Measurements from ENCODE around the gene TIMM10. TPM values are rescaled to one million over a fixed set of nuclear protein-coding genes. Genes with fewer than 3 reads are reported as not detected.
"Not testable (repeated sequence)": the region's sequence is repeated elsewhere in the genome, so short reads cannot be mapped to it uniquely, and the experiment has no call there.

TIMM10 gene
- total RNA-seq, 2 experiments from 2014 or later = 44.0 to 48.1 TPM

DNA sequence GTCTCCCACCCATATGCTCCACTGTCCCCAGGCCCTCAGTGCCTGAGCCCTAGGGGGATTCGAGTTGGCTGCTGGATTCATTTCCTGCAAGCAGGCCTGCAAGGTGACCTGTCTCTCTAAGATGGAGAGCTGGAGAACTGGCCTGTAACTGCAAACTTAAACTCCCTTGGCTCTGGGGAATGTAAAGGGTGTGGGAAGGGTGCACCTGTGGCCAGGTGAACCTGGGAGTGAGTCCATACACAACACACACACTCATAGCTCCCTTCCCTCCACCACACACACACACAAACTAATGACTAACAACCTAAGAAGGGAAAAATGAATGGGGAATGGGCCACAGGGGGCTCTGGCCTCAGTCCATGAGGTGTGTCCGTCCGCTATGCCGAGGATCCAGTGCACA is 21.4 kb upstream of the TIMM10 start:
- Mint-ChIP-seq H3K36me3 (peaks cover 37% of the 10 kb centered on the region), H3K4me1 (peaks cover 25% of the 10 kb centered on the region), H3K27ac (no peak overlapping the region), H3K27me3 (no peaks in the 10 kb centered on the region), H3K9me3 (no peaks in the 10 kb centered on the region), H3K4me3 (no peak overlapping the region)
- ATAC-seq (ENCODE audit: low read depth) (no peak), DNase-seq (no peak)
- POLR2A ChIA-PET = no interaction called here

DNA sequence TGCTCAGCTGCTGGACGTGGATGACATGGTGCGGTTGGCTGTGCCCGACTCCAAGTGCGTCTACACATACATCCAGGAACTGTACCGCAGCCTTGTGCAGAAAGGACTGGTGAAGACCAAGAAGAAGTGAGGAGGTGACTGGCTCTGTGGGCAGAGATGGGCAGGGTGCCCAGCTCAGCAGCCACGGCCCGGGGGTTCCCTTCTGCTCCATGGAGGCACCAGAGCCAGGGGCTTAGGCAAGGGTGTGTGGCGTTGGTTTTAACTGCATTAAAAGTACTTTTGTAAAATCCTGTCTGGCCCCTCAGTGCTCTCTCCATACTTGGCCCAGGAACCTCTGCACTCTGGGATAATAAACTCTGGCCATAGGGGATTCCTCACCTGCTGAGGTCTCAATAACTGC is 19.4 kb upstream of the TIMM10 start:
- no peaks in the 10 kb centered on the region for H3K9me3 Mint-ChIP-seq
- H3K4me3 Mint-ChIP-seq = no peak overlapping the region
- no peak for ATAC-seq (ENCODE audit: low read depth)
- peaks cover 32% of the 10 kb centered on the region for H3K36me3 Mint-ChIP-seq
- POLR2A ChIA-PET = interaction anchor here (0.5 to 1.0 kb wide), 2 partner anchors 16 to 94 kb away, joined by 3 to 4 read pairs; no protein-coding TSS in a partner anchor
- peaks cover 23% of the 10 kb centered on the region for H3K4me1 Mint-ChIP-seq
- no peaks in the 10 kb centered on the region for H3K27me3 Mint-ChIP-seq
- no peak for DNase-seq
- H3K27ac Mint-ChIP-seq = peak overlapping the region; percentile 50

DNA sequence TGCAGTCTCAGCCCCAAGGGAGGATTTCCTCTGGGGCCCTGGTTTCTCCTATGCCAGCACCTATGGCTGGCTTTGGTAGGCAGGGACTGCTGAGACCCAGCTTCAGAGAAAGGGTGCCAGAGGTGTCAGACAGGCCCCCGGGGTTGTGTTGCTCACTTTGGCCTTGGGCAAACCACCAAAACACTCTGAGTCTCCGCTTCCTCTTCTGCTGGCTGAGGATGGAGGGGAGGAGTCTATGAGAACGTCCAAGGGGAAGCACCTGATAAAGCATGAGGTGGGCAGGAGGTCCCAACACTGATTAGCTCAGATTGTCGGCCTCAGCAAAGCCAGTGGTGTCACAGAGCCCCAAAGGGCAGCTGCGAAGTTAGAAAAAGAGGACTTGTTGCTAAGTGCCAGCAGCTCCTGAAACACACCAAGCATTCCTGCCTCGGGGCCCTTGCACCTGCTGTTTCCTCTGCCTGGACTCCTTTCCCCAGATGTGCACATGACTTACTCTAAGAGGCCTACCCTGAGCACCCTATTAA is 17.4 kb upstream of the TIMM10 start:
- H3K27me3 Mint-ChIP-seq = no peaks in the 10 kb centered on the region
- H3K4me3 Mint-ChIP-seq = no peak overlapping the region
- POLR2A ChIA-PET = no interaction called here
- H3K27ac Mint-ChIP-seq = peak overlapping the region; percentile 66
- no peaks in the 10 kb centered on the region for H3K9me3 Mint-ChIP-seq
- peaks cover 22% of the 10 kb centered on the region for H3K36me3 Mint-ChIP-seq
- DNase-seq (no peak), ATAC-seq (ENCODE audit: low read depth) (peak; percentile 69)
- peaks cover 25% of the 10 kb centered on the region for H3K4me1 Mint-ChIP-seq

DNA sequence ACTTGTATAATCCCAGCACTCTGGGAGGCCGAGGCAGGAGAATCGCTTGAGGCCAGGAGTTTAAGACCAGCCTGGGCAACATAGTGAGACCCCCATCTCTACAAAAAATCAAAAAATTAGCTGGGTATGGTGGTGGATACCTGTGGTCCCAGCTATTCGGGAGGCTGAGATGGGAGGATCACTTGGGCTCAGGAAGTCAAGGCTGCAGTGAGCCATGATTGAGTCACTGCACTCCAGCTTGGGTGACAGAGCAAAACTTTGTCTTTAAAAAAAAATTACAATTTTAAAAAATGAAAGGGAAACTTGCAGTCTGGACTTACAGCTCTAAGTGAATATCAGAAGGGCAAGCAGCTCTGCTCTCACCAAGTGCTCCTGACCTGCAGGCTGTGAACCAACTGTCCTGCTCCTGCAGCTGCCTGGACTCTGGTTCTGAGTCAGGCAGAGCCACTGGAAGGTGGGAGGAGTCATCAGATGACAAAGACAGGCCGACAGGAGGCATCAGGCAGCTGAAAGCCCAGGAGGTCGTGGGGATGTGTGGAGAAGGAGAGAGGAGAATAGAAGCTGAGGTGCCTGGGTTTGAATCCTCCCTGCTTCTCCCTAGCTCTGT is 16.4 kb upstream of the TIMM10 start:
- Mint-ChIP-seq H3K36me3 (peaks cover 17% of the 10 kb centered on the region), H3K4me1 (peaks cover 26% of the 10 kb centered on the region), H3K27me3 (no peaks in the 10 kb centered on the region), H3K9me3 (no peaks in the 10 kb centered on the region), H3K27ac (peak overlapping the region; percentile 66), H3K4me3 (no peak overlapping the region)
- POLR2A ChIA-PET = no interaction called here
- ATAC-seq (ENCODE audit: low read depth) (no peak), DNase-seq (no peak)

DNA sequence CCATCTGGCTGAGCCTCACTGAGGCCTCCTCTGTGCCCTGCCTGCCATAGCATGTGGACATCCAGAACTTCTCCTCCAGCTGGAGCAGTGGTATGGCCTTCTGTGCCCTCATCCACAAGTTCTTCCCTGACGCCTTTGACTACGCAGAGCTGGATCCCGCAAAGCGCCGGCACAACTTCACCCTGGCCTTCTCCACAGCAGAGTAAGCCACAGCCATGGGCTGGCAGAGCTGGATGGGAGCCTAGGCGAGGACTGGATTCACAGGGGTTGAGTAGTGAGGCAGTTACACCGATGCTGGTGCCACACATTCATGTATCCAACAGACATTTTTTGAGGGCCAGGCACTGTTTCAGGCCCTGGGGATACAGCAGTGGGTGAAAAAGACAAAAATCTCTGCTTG is 15.9 kb upstream of the TIMM10 start:
- H3K9me3 Mint-ChIP-seq = no peaks in the 10 kb centered on the region
- no peak overlapping the region for H3K4me3 Mint-ChIP-seq
- DNase-seq (no peak), ATAC-seq (ENCODE audit: low read depth) (no peak)
- no peak overlapping the region for H3K27ac Mint-ChIP-seq
- POLR2A ChIA-PET = no interaction called here
- H3K4me1 Mint-ChIP-seq = peaks cover 26% of the 10 kb centered on the region
- peaks cover 11% of the 10 kb centered on the region for H3K36me3 Mint-ChIP-seq
- no peaks in the 10 kb centered on the region for H3K27me3 Mint-ChIP-seq

DNA sequence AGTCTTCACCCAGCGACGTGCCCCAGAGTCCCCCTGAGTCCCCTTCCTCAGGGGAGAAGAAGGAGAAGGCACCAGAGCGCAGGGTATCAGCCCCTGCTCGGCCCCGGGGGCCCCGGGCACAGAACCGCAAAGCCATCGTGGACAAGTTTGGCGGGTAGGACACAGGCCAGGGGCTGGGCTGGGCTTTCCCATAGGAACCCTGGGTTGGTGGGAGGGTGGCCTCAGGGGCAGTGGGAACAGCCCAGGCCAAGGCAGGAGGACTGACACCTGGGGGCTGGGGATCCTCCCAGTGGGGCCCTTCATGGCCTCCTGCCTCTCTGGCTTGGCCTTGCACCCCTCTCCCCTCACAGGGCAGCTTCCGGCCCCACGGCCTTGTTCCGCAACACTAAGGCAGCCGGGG is 15.3 kb upstream of the TIMM10 start:
- Mint-ChIP-seq H3K36me3 (peaks cover 11% of the 10 kb centered on the region), H3K9me3 (no peaks in the 10 kb centered on the region), H3K27ac (no peak overlapping the region), H3K4me1 (peaks cover 26% of the 10 kb centered on the region), H3K27me3 (no peaks in the 10 kb centered on the region), H3K4me3 (no peak overlapping the region)
- DNase-seq = no peak
- no peak for ATAC-seq (ENCODE audit: low read depth)
- POLR2A ChIA-PET = no interaction called here

DNA sequence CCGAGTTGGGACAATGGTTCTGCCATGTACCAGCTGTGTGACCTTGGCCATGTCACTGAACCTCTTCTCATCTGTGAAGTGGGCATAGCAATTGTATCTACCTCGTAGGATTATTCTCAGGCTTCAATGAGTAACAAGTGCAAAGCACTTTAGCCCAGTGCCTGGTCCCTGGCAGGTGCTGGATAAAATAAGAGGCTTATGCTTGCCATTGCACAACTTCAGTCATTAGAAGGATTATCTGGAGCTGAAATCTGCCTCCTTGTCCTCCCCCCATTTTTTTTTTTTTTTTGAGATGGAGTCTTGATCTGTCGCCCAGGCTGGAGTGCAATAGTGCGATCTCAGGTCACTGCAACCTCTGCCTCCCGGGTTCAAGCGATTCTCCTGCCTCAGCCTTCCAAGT is 14.0 kb upstream of the TIMM10 start:
- no peak overlapping the region for H3K27ac Mint-ChIP-seq
- peaks cover 19% of the 10 kb centered on the region for H3K4me1 Mint-ChIP-seq
- ATAC-seq (ENCODE audit: low read depth) (no peak), DNase-seq (no peak)
- H3K36me3 Mint-ChIP-seq = peaks cover 14% of the 10 kb centered on the region
- POLR2A ChIA-PET = interaction anchor here (1.2 kb wide), 1 partner anchor 70 kb away, joined by 5 read pairs; no protein-coding TSS in a partner anchor
- H3K27me3 Mint-ChIP-seq = no peaks in the 10 kb centered on the region
- no peaks in the 10 kb centered on the region for H3K9me3 Mint-ChIP-seq
- H3K4me3 Mint-ChIP-seq = no peak overlapping the region

DNA sequence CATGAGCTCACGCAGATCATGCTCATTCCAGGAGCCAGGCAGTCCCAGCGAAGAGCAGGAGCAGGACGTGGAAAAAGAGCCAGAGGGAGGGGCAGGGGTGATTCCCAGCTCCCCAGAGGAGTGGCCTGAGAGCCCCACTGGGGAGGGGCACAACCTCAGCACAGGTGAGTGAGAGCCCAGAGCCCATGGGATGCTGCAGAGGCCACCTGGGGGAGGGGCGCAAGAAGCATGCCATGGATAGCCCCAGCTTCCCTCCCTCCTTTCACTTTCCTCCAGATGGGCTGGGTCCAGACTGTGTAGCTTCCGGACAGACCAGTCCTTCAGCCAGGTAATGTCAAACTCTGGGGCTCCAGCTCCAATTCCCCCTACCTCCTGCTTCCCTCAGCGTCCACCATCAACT is 13.0 kb upstream of the TIMM10 start:
- Mint-ChIP-seq H3K36me3 (peaks cover 15% of the 10 kb centered on the region), H3K4me3 (no peak overlapping the region), H3K9me3 (no peaks in the 10 kb centered on the region), H3K4me1 (peaks cover 17% of the 10 kb centered on the region), H3K27ac (no peak overlapping the region), H3K27me3 (no peaks in the 10 kb centered on the region)
- ATAC-seq (ENCODE audit: low read depth) (no peak), DNase-seq (no peak)
- POLR2A ChIA-PET = no interaction called here

DNA sequence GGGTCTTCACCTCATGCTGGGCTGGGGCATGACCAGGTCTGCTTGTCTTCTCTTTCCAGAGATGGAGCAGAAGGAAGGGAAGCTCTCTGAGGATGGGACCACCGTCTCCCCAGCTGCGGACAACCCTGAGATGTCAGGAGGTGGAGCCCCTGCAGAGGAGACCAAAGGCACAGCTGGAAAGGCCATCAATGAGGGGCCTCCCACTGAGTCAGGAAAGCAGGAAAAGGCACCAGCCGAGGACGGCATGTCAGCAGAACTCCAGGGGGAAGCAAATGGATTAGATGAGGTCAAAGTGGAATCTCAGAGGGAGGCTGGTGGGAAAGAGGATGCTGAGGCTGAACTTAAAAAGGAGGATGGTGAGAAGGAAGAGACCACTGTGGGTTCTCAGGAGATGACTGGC is 12.0 kb upstream of the TIMM10 start:
- H3K4me1 Mint-ChIP-seq = peaks cover 10% of the 10 kb centered on the region
- H3K36me3 Mint-ChIP-seq = peaks cover 16% of the 10 kb centered on the region
- no peak for DNase-seq
- peak overlapping the region; percentile 30 for H3K27ac Mint-ChIP-seq
- H3K4me3 Mint-ChIP-seq = no peak overlapping the region
- no peaks in the 10 kb centered on the region for H3K27me3 Mint-ChIP-seq
- POLR2A ChIA-PET = no interaction called here
- no peaks in the 10 kb centered on the region for H3K9me3 Mint-ChIP-seq
- ATAC-seq (ENCODE audit: low read depth) = no peak

DNA sequence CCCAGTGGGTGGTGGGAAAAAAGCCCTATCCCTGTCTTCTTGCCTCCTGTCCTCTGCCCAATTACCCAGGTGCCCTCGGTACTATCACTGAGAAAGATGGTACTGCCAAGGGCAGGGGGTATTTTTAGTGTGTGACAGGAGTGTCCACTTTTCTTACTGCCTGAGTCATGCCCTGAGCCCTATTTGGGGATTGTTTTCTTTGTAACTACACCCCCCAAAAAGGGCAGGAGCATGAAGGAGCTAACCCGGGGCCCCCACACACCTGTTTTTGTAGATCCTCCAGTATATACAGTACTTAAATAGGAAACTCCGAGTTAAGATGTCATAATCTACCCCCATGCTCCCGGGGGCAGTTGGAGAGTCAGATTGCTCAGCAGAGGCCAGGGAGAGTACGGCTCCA is 10.6 kb upstream of the TIMM10 start:
- no peak for DNase-seq
- ATAC-seq (ENCODE audit: low read depth) = no peak
- Mint-ChIP-seq H3K36me3 (peaks cover 14% of the 10 kb centered on the region), H3K4me3 (no peak overlapping the region), H3K9me3 (no peaks in the 10 kb centered on the region), H3K27ac (no peak overlapping the region), H3K4me1 (peaks cover 5% of the 10 kb centered on the region), H3K27me3 (no peaks in the 10 kb centered on the region)
- POLR2A ChIA-PET = interaction anchor here (0.6 to 0.7 kb wide), 2 partner anchors 9 to 1728 kb away, joined by 5 read pairs; no protein-coding TSS in a partner anchor

DNA sequence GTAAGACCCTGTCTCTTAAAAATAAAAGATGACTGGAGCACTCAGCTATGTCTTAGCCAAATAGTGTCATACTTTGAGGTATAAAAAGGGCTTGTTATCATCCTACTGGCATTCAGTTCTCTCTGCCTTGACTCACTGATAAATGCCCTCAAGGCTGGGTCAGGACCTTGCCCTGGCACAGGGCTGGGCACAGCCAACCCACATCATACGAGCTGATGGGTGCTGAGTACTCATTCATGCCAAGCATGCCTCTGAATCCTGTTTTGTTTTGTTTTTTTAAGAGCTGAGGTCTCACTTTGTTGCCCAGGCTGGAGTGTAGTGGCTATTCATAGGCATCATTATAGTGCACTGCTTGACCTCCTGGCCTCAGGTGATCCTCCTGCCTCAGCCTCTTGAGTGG is 8.8 kb upstream of the TIMM10 start:
- Mint-ChIP-seq H3K27me3 (no peaks in the 10 kb centered on the region), H3K27ac (peak overlapping the region; percentile 34), H3K4me3 (no peak overlapping the region), H3K9me3 (no peaks in the 10 kb centered on the region), H3K4me1 (peaks cover 5% of the 10 kb centered on the region), H3K36me3 (peaks cover 14% of the 10 kb centered on the region)
- ATAC-seq (ENCODE audit: low read depth) = no peak
- POLR2A ChIA-PET = no interaction called here
- no peak for DNase-seq

DNA sequence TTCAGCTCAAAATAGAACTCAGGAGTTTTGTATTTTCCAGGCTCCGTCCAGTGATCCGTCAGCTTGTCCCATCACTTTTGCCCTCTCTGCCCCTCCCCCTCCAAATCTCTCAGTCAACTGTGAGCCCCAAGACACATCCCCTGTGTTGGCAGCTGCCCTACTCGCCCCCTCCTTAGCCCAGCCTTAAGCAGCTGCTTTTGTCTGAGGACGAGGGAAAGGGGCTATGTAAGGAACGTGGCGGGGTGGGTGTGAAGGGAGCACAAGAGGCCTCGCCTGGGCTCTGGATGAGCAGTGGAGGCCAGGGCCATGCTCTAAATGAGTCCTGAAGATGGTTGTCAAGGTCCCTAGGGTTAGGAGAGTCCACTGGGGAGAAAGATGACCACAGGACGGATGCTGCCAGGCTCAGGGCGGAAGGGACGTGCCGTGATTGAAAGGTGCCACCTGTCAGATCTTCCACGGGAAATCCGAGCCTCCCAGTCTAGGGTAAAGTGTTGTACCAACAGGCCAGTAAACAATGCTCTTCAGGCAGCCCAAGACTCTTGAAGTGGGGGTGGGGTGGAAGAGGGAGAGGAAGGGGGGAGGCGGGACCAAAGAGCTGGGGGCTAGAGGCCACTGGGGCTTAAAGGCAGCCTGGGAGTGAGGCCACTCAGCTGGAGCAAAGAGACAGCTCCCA is 6.5 kb upstream of the TIMM10 start, which contains the start of gene SMTNL1:
TSS of gene SMTNL1 (plus strand) at position 649 of the 673 bp plus-strand sequence. CDS start 5,048 bp downstream, outside the sequence.
- Mint-ChIP-seq H3K9me3 (no peaks in the 10 kb centered on the region), H3K4me3 (no peak within 1 kb of the TSS), H3K27ac (peak within 1 kb of the TSS; percentile 7), H3K4me1 (peaks cover 1% of the 10 kb centered on the region), H3K36me3 (peaks cover 13% of the 10 kb centered on the region), H3K27me3 (no peaks in the 10 kb centered on the region)
- ATAC-seq (ENCODE audit: low read depth) (no peak), DNase-seq (no peak)
- POLR2A ChIA-PET = no interaction called here

DNA sequence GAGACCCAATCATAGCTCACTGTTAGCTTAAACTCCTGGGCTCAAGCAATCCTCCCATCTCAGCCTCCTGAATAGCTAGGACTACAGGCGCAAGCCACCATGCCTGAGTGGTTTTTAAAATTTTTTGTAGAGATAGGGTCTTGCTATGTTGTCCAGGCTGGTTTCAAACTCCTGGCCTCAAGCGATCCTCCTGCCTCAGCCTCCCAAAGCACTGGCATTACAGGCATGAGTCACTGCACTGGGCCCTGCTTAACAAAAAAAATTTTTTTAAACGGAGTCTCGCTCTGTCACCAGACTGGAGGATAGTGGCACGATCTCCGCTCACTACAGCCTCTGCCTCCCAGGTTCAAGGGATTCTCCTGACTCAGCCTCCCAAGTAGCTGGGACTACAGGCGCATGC is 3.9 kb upstream of the TIMM10 start:
- H3K9me3 Mint-ChIP-seq; ATAC-seq (ENCODE audit: low read depth); H3K4me3 Mint-ChIP-seq; H3K36me3 Mint-ChIP-seq; DNase-seq; H3K27ac Mint-ChIP-seq; H3K27me3 Mint-ChIP-seq; POLR2A ChIA-PET: not testable (repeated sequence)
- H3K4me1 Mint-ChIP-seq = peaks cover 16% of the 10 kb centered on the region

DNA sequence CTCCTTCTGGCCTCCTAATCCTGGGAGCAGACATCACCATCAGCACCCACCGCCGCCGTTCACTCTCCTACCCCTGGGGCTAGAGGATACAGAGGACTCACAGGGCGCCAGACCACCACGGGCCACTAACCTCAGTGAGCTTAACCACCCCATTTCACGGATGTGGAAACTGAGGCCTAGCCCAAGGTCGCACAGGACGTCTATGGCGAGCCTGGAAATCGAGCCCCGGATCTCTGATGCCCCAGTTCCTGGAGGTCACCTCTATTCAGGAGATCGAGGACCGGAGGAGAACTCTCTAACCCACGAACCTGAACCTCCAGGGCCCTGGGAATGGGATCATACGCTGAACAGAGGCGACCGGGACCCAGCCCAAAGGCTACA is 349 bp downstream of the TIMM10 start:
- H3K4me1 Mint-ChIP-seq = peaks cover 38% of the 10 kb centered on the region
- H3K9me3 Mint-ChIP-seq = no peaks in the 10 kb centered on the region
- H3K27ac Mint-ChIP-seq = peak overlapping the region; percentile 91
- peaks cover 7% of the 10 kb centered on the region for H3K36me3 Mint-ChIP-seq
- H3K4me3 Mint-ChIP-seq = peak overlapping the region; percentile 88
- ATAC-seq (ENCODE audit: low read depth) (no peak), DNase-seq (no peak)
- POLR2A ChIA-PET = interaction anchor here (1.1 to 6.6 kb wide), 5 partner anchors 14 to 195 kb away, joined by 4 to 36 read pairs (median 6); partner anchors contain the start of genes SLC43A1 and SSRP1
- H3K27me3 Mint-ChIP-seq = no peaks in the 10 kb centered on the region

All from activated naive CD8-positive, alpha-beta T cell treated with anti-CD3 and anti-CD28 coated beads, Interleukin-2, amount 10 ng/mL, durations not matched to agents 7 days and 5 days (primary cell).